IMR-90 (cell line): ENCODE results near the gene B4GALNT3. TPM values are rescaled to one million over a fixed set of nuclear protein-coding genes. Genes with fewer than 3 reads are reported as not detected.

Experiments
- ATAC-seq: fragments of 200-7000 bp; cut with Tn5 transposase; 2 replicates; pipeline ENCODE4 v1.9.1; 2020; ENCODE audit warnings: low read depth, mild to moderate bottlenecking, moderate library complexity
- BruUV-seq: library from RNA; stranded (reverse); fragments of 400-500 nt; replicated peaks from 2 replicates; lab custom pipeline; 2021; lab: Mats Ljungman, UMichigan
- CTCF ChIA-PET: fragments of 300-600 bp; formaldehyde crosslinking; extraction: SDS; loops from one replicate; lab custom pipeline; 2021; ENCODE audit warnings: antibody characterized with exemption; lab: Yijun Ruan, JAX
- POLR2A ChIA-PET: fragments of 300-600 bp; sonication (Branson Sonifier 250); formaldehyde crosslinking; loops from one replicate; lab custom pipeline; 2022; ENCODE audit warnings: antibody characterized with exemption; ENCODE audit not compliant: unreplicated experiment; lab: Charles Lee
- DNase-seq: peaks from one replicate; pipeline ENCODE4 v3.0.0; 2013
- H2AFZ ChIP-seq: replicated peaks from 2 replicates; pipeline ENCODE3; 2013; ENCODE audit warnings: low read length, mild to moderate bottlenecking; ENCODE audit not compliant: poor library complexity
- H2AK5ac ChIP-seq: 2 replicates; pipeline ENCODE4 v1.6.1; 2013; ENCODE audit warnings: low read depth, low read length, inconsistent platforms
- H2AK9ac ChIP-seq: replicated peaks from 2 replicates; pipeline ENCODE3; 2013; ENCODE audit warnings: mild to moderate bottlenecking, low read depth, low read length, moderate library complexity; ENCODE audit not compliant: poor library complexity
- H2BK120ac ChIP-seq: 2 replicates; pipeline ENCODE4 v1.6.1; 2013; ENCODE audit warnings: low read depth, low read length, inconsistent platforms
- H2BK15ac ChIP-seq: 3 replicates; pipeline ENCODE4 v1.6.1; 2013; ENCODE audit warnings: low read depth, low read length, inconsistent platforms
- H2BK20ac ChIP-seq: 2 replicates; pipeline ENCODE4 v1.6.1; 2013; ENCODE audit warnings: low read depth, mild to moderate bottlenecking, inconsistent platforms, low read length, moderate library complexity
- H2BK5ac ChIP-seq: 2 replicates; pipeline ENCODE4 v1.6.1; 2013; ENCODE audit warnings: mild to moderate bottlenecking, low read depth, low read length, inconsistent platforms; ENCODE audit not compliant: poor library complexity, severe bottlenecking
- H3K14ac ChIP-seq: replicated peaks from 2 replicates; pipeline ENCODE4 v1.6.1; 2013; ENCODE audit warnings: low read depth, low read length, inconsistent platforms
- H3K18ac ChIP-seq: 2 replicates; pipeline ENCODE4 v1.6.1; 2013; ENCODE audit warnings: low read depth, low read length, control low read depth
- H3K23ac ChIP-seq: 2 replicates; pipeline ENCODE4 v1.6.1; 2013; ENCODE audit warnings: low read depth, low read length, inconsistent platforms
- H3K27ac ChIP-seq: 2 replicates; pipeline ENCODE4 v1.5.1; 2013; ENCODE audit warnings: mild to moderate bottlenecking, control low read depth, low read length; ENCODE audit not compliant: insufficient read depth
- H3K27me3 ChIP-seq: 2 replicates; pipeline ENCODE4 v1.6.1; 2013; ENCODE audit warnings: low read length; ENCODE audit not compliant: control insufficient read depth, insufficient read depth
- H3K36me3 ChIP-seq: 2 replicates; pipeline ENCODE4 v1.6.1; 2013; ENCODE audit warnings: low read length, mixed read lengths; ENCODE audit not compliant: control insufficient read depth, insufficient read depth
- H3K4ac ChIP-seq: 2 replicates; pipeline ENCODE4 v1.6.1; 2013; ENCODE audit warnings: low read depth, low read length, inconsistent platforms
- H3K4me1 ChIP-seq: 2 replicates; pipeline ENCODE4 v1.6.1; 2013; ENCODE audit warnings: low read length, mixed read lengths; ENCODE audit not compliant: control insufficient read depth, insufficient read depth
- H3K4me2 ChIP-seq: 2 replicates; pipeline ENCODE4 v1.6.1; 2013; ENCODE audit warnings: low read depth, mild to moderate bottlenecking, control low read depth, low read length, moderate library complexity
- H3K4me3 ChIP-seq: 2 replicates; pipeline ENCODE4 v1.5.1; 2013; ENCODE audit warnings: low read depth, mild to moderate bottlenecking, control low read depth, low read length, moderate library complexity; ENCODE audit not compliant: insufficient read depth
- H3K56ac ChIP-seq: 2 replicates; pipeline ENCODE4 v1.6.1; 2013; ENCODE audit warnings: low read length, inconsistent platforms; ENCODE audit not compliant: insufficient read depth; ENCODE audit errors: extremely low read depth
- H3K79me1 ChIP-seq, 2 experiments: 2 replicates each; pipeline ENCODE4 v1.6.1; 2013; ENCODE audit warnings: low read length in 2 of 2, inconsistent platforms in 1 of 2, low read depth in 1 of 2
- H3K9ac ChIP-seq: 2 replicates; pipeline ENCODE4 v1.6.1; 2013; ENCODE audit warnings: low read depth, low read length, control low read depth
- H3K9me1 ChIP-seq: 2 replicates; pipeline ENCODE4 v1.6.1; 2013; ENCODE audit warnings: low read length, inconsistent platforms; ENCODE audit not compliant: insufficient read depth
- H3K9me3 ChIP-seq: 2 replicates; pipeline ENCODE4 v1.6.1; 2013; ENCODE audit warnings: low read length; ENCODE audit not compliant: control insufficient read depth, insufficient read depth
- H4K20me1 ChIP-seq: 2 replicates; pipeline ENCODE4 v1.6.1; 2013; ENCODE audit warnings: low read length, inconsistent platforms; ENCODE audit not compliant: insufficient read depth
- H4K5ac ChIP-seq: 2 replicates; pipeline ENCODE4 v1.6.1; 2013; ENCODE audit warnings: mild to moderate bottlenecking, low read depth, low read length, control low read depth
- H4K8ac ChIP-seq, 2 experiments: 2 replicates each; pipeline ENCODE4 v1.6.1; 2013; ENCODE audit warnings: low read depth in 2 of 2, low read length in 2 of 2, control low read depth in 1 of 2, inconsistent platforms in 1 of 2
- H4K91ac ChIP-seq: 2 replicates; pipeline ENCODE4 v1.6.1; 2013; ENCODE audit warnings: low read depth, low read length, inconsistent platforms; ENCODE audit not compliant: insufficient read depth
- BHLHE40 ChIP-seq: fragments of 150-350 bp; IDR thresholded peaks from 2 replicates; pipeline ENCODE4 v1.6.1; 2016; ENCODE audit warnings: mild to moderate bottlenecking, low read depth, low read length
- CTCF ChIP-seq: conservative IDR thresholded peaks from 2 replicates; pipeline ENCODE4 v1.5.1; 2012; ENCODE audit warnings: mild to moderate bottlenecking, low read depth, low read length, improper control_type of control experiment
- MAFK ChIP-seq: IDR thresholded peaks from 2 replicates; pipeline ENCODE4 v1.6.1; 2012; ENCODE audit warnings: low read depth, low read length, improper control_type of control experiment
- MAZ ChIP-seq: IDR thresholded peaks from 2 replicates; pipeline ENCODE4 v1.6.1; 2012; ENCODE audit warnings: low read depth, mild to moderate bottlenecking, low read length, improper control_type of control experiment, moderate library complexity, borderline replicate concordance
- NFE2L2 ChIP-seq: fragments of 150-350 bp; IDR thresholded peaks from 2 replicates; pipeline ENCODE4 v1.6.1; 2016; ENCODE audit warnings: low read depth, mild to moderate bottlenecking, low read length
- POLR2A ChIP-seq: IDR thresholded peaks from 2 replicates; pipeline ENCODE4 v1.6.1; 2012; ENCODE audit warnings: mild to moderate bottlenecking, low read depth, low read length
- RAD21 ChIP-seq: IDR thresholded peaks from 2 replicates; pipeline ENCODE4 v1.6.1; 2012; ENCODE audit warnings: low read length, improper control_type of control experiment
- RFX5 ChIP-seq: IDR thresholded peaks from 2 replicates; pipeline ENCODE4 v1.8.0; 2012; ENCODE audit warnings: low read depth, mild to moderate bottlenecking, low read length, moderate library complexity
- SMC3 ChIP-seq: fragments of 150-350 bp; IDR thresholded peaks from 2 replicates; pipeline ENCODE4 v1.6.1; 2016; ENCODE audit warnings: low read depth, mild to moderate bottlenecking, antibody characterized with exemption, low read length, moderate library complexity
- USF2 ChIP-seq: fragments of 150-350 bp; IDR thresholded peaks from 2 replicates; pipeline ENCODE4 v1.6.1; 2017; ENCODE audit warnings: mild to moderate bottlenecking, antibody characterized with exemption, low read length, low read depth
- WGBS, 2 experiments: methylation state at CpG; one replicate each; pipeline versions ENCODE4 v1.1.5 to v1.1.7; 2013; ENCODE audit warnings: missing lambda C conversion rate in 2 of 2; ENCODE audit not compliant: insufficient read length in 1 of 2; ENCODE audit errors: extremely low coverage in 2 of 2; 5-methylcytosine and 5-hydroxymethylcytosine counted together
- dilution Hi-C: fragments of 300-500 bp; cut with HindIII; formaldehyde crosslinking; loops from one replicate; pipeline ENCODE4 v1.14.3; 2018; ENCODE audit warnings: low sequenced_read_pairs; ENCODE audit not compliant: unreplicated experiment
- in situ Hi-C: fragments of 300-500 bp; cut with MboI; formaldehyde crosslinking; loops from 3 replicates; pipeline ENCODE4 v1.14.3; 2019; ENCODE audit warnings: low sequenced_read_pairs, inconsistent platforms, mixed read lengths
- intact Hi-C: fragments of 100-400 bp; cut with micrococcal nuclease; formaldehyde crosslinking; loops from 2 replicates; pipeline ENCODE4 v1.10.0; 2022
- polyA plus RNA-seq, 3 experiments: library from polyadenylated mRNA; depleted of rRNA; stranded (reverse); fragments of >200 nt; gene quantifications; 2 replicates each; pipeline ENCODE4 v1.2.3, GENCODE V29; 2012; ENCODE audit warnings: low replicate concordance in 1 of 3
- total RNA-seq: library from RNA; depleted of rRNA; stranded (reverse); fragments of >200 nt; gene quantifications from 2 replicates; pipeline ENCODE4 v1.2.3, GENCODE V29; 2012
- TF ChIP-seq, protein P1 (sequence below): fragments of 150-350 bp; IDR thresholded peaks from 2 replicates; pipeline ENCODE4 v1.6.1; 2016; ENCODE audit warnings: low read depth, mild to moderate bottlenecking, low read length, moderate library complexity, borderline replicate concordance

B4GALNT3 gene
- total and polyA plus RNA-seq, 2 of the 4 experiments (the other 2 are of a cell fraction) = not detected

- no peak overlapping the region for H3K23ac ChIP-seq
- peaks cover 29% of the 10 kb centered on the region for H3K27me3 ChIP-seq
- WGBS, 2 experiments = 83% methylated on average over 1 of the region's 6 CpGs; no CpG with 5 or more reads in 1 of the 2 experiments
- H2AK5ac ChIP-seq = no peak overlapping the region
- no peak overlapping the region for H4K91ac ChIP-seq
- no peaks in the 10 kb centered on the region for H3K9me3 ChIP-seq
- H3K9me1 ChIP-seq = peaks cover 16% of the 10 kb centered on the region
- H3K9ac ChIP-seq = no peak overlapping the region
- H2BK15ac ChIP-seq = no peak overlapping the region
- no peak overlapping the region for H3K4ac ChIP-seq
- dilution Hi-C loops = no loop called here
- H3K27ac ChIP-seq = no peak overlapping the region
- H3K4me2 ChIP-seq = no peak overlapping the region
- no peak overlapping the region for H2BK120ac ChIP-seq
- in situ Hi-C loops = loop anchor here (10.0 kb wide), 1 partner anchor 526 kb away; no protein-coding TSS in a partner anchor
- H3K79me1 ChIP-seq = peaks cover 0 to 17% of the 10 kb centered on the region in 2 experiments; a peak in 2 of 4 replicates
- H4K8ac ChIP-seq = no peak overlapping the region
- H4K20me1 ChIP-seq = no peaks in the 10 kb centered on the region
- no peaks in the 10 kb centered on the region for H3K36me3 ChIP-seq
- no peak overlapping the region for H2AFZ ChIP-seq
- peaks cover 14% of the 10 kb centered on the region for H3K4me1 ChIP-seq
- DNase-seq = no peak
- no peak overlapping the region for H4K5ac ChIP-seq
- no peak overlapping the region for H2BK20ac ChIP-seq
- intact Hi-C loops = no loop called here
- POLR2A ChIA-PET = no interaction called here
- H2BK5ac ChIP-seq = no peak overlapping the region
- BruUV-seq = no TSS peak
- TF ChIP-seq RAD21 (no peak), RFX5 (no peak), CTCF (no peak), MAFK (no peak), NFE2L2 (no peak), USF2 (no peak), MAZ (no peak), SMC3 (no peak), POLR2A (no peak), BHLHE40 (no peak)
- TF ChIP-seq, protein P1, sequence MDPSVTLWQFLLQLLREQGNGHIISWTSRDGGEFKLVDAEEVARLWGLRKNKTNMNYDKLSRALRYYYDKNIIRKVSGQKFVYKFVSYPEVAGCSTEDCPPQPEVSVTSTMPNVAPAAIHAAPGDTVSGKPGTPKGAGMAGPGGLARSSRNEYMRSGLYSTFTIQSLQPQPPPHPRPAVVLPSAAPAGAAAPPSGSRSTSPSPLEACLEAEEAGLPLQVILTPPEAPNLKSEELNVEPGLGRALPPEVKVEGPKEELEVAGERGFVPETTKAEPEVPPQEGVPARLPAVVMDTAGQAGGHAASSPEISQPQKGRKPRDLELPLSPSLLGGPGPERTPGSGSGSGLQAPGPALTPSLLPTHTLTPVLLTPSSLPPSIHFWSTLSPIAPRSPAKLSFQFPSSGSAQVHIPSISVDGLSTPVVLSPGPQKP = no peak
- H3K14ac ChIP-seq = no peak overlapping the region
- CTCF ChIA-PET = interaction anchor here (1.2 kb wide), 1 partner anchor 183 kb away, joined by 3 read pairs; no protein-coding TSS in a partner anchor
- no peak for ATAC-seq
- H3K56ac ChIP-seq = no peak overlapping the region
- no peak overlapping the region for H2AK9ac ChIP-seq
- no peak overlapping the region for H3K4me3 ChIP-seq
- H3K18ac ChIP-seq = no peak overlapping the region
These were observed 108.7 kb downstream of the B4GALNT3 start for GRCh38 chr12:568486-568885.
